NCI-H69 (cell line): ENCODE results near the gene PTPN14.
A peak's percentile ranks its signal among the peaks of the same experiment; 100 is the strongest.
"Not testable (repeated sequence)": the region's sequence is repeated elsewhere in the genome, so short reads cannot be mapped to it uniquely, and the experiment has no call there.

Experiments
- DNase-seq: peaks from one replicate; lab custom pipeline; 2025; lab: John Stamatoyannopoulos, UW

Gene PTPN14

DNA sequence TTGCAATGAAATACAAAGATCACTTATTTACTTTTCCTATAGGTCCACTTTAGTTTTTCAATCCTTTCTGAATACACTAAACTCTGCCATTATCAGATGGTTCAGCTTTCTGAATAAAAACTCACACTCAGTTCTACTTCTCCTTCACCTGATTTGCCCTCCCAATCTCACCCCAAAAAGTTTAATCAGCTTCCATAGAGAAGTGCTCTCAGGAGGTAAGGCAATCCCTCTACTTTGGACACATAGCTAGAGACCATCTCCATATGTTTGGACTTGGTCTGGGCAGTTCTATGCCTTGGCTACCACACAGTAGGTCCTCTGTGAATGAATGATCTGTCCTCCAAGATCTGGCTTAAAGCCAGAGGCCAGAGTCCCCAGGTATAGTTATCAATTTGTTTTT, 40.9 kb downstream of the PTPN14 start:
- DNase-seq, result no peak

DNA sequence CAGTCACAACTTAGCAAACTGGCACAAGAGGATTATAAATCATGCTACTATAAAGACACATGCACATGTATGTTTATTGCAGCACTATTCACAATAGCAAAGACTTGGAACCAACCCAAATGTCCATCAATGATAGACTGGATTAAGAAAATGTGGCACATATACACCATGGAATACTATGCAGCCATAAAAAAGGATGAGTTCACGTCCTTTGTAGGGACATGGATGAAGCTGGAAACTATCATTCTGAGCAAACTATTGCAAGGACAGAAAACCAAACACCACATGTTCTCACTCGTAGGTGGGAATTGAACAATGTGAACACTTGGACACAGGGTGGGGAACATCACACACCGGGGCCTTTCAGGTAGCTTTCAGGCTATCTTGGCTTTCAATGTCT, 41.8 kb downstream of the PTPN14 start:
- not testable (repeated sequence) for DNase-seq

DNA sequence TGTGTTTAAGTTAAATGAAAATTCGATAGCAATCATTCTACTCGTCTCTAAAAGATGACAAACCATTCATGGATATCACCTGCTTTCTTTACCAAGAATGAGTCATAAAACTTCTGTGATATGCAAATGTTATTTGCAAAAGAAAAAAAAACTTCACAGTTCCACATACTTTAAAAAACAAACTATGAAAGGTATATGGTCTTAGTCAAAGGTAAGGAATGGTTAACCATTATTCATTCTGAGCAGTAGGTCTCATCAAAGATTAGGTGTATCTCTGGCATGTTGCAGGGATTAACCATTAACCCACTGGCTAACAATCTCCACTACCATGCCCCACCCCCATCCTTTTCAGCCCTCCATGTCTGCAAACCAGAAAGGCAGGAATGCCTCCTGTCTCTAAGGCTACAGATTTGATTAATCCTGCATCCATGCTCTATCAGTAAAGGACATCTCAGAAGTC, 44.4 kb downstream of the PTPN14 start:
- no peak for DNase-seq

DNA sequence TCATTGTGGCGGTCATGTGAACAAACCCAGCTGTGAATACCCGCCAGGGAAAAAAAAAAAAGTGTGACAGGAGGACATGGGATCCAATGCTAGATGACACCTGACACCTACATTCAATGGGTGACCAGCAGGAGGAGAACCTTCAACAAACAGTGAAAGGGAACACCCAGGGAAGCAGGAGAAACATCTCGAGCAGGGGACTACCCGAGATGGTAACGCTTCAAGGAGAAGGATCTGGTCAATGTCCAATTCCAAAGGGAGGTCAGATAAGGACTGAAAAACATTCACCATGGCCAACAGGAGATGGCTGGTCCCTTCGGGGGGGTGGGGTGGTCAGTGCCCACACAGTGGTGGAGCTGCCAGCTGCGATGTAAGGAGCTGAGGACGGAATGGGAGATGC, 46.3 kb downstream of the PTPN14 start:
- DNase-seq, result peak; percentile 55

DNA sequence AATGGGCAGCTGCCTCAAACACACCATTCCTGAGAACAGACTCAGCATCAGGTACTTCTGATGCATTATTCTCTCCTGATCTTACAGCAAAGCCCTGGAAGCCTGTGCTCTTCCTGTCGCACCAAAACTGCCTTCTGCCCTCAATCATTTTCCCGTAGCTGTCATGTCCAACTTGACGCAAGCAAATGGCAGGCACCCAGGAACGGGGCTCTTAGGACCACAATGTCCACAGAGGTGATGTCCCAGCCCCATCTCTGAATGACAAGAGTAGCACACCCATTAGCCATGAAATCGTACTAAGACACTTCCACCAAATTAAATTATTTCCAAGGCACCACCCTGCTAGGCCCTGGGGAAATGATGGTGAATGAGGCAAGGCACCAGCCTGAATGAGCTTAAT, 47.1 kb downstream of the PTPN14 start:
- DNase-seq, result no peak

DNA sequence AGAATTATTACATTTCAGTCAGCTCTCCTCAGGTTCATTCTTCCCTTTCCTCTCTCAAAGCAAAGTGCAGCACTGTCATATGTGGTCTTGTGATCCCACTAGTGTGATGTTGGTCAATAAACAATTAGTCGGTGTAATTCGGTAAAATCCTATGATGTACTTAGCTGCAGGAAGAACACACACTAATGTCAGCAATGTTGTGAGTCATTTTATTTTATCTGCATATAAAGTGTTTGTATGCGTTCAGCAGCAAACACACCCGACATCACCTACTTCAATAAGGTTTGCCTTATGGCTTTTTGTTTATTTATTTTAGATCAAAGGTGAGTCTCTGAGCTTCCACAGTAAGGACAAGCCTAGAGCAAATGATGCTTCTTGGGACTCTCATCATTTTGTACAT, 47.8 kb downstream of the PTPN14 start:
- DNase-seq, result no peak

DNA sequence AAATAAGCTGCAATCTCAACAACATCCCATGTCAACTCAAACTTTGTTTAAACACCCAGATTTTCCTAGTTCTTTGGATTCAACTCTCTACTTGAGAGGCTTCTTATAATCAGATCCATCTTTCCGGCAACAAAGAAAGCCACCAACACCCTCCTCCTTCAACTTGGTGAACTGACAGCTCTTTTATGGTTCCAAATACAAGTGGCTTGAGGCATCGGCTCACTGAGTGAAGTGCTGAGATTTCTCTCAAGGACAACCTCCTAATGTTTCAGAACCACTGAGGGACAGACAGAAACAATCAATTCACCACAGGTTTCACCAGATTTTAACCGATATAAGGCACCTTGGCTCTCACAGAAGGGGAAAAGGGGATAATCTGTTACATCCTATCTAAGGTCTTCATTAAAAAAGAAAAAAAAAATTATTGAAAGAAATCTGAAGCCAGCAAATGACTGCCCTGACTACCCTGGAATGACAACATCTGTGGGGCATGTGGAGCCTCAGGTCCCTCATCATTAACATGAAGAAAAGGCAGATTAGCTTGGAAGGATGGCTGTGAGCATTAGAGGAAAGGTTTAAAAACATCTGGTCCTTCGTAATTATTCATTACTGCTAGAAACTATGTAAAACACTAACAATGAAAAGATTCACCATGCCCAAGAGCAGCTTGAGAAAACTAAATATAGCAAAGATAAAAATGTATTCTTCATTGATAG, 50.9 kb downstream of the PTPN14 start:
- no peak for DNase-seq

DNA sequence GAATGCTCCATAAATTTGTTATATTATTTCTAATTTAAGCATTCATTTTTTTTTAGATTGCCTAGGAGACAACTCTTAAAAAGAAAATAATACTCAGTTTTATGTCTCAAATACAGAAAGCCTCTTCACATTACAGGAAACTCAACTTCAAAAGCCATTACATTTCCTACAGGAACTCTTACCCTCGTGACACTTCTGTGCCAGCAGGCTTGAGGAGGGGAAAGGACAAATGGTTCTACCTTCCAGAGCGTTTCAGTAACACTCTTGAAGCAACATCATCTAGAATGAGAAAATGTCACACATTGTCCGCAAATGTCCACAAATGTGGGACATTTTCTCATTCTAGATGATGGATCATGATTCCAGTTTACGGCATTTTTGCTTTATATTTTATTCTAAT, 51.7 kb downstream of the PTPN14 start:
- no peak for DNase-seq

DNA sequence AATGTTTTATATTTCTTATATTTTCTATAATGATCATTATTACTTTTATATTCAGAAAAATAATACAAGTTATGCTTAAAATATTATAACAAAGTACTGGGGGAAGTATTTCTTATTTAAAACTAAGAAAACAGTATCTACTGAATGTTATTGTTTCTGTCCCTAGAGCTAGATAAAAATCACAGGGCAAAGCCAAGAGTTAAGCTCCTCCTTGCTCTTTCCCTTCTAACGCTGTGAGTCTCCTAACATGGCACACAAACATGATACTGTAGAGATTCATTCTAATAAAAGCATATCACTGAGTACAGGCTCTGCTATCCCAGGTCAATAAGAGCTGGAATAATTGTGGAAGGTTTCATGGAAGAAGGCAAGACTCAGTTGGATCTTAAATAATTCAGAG, 53.4 kb downstream of the PTPN14 start:
- no peak for DNase-seq

DNA sequence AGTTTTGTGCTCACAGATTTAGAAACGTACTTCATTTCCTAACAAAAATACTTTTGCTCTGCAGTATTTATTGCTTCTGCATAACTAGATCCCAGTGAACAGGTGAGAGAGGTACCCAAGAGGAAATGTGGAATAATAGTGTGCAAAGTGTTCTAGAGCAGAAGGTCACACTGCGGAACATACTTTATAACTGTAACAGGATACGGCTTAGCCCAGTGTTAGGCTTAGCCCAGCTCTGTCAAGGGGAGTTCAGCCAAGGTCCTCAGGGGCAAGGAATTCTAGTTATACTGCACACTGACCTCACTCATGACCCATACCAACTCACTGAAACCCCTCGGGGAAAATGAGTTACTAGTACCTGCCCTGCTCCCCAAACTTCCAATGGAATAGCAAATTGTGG, 55.3 kb downstream of the PTPN14 start:
- no peak for DNase-seq

DNA sequence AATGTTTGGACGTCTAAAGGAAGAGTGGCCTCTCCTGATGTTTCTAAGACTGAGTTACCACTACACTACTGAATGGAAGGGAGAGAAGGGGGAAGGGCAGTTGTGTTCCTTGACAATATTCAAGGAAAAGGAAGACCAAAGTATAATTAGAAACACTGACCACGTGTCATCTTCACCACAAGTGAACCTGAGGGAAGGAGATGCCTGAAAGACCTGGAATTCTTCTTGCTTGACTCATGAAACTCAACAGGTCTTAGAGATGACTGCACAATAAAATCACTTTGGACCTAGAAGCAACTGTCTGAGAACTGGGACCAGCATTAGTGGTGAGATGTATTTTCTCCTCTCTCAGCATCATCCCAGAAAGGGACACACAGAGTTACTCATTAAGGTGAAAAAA, 56.7 kb downstream of the PTPN14 start:
- DNase-seq, result no peak

DNA sequence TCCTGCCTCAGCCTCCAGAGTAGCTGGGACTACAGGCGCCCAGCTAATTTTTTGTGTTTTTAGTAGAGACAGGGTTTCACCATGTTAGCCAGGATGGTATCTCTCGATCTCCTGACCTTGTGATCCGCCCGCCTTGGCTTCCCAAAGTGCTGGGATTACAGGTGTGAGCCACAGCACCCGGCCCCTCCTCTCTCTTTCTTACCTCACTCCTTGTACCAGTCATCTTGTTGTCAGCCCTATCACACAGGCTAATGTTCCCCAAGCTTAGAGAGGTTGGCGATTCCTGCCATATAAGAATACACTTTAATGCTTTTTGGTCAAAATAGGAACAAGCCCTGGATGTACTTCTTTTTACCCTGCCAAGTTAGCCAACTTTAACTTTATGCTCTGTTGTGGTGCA, 57.2 kb downstream of the PTPN14 start:
- DNase-seq, result not testable (repeated sequence)

DNA sequence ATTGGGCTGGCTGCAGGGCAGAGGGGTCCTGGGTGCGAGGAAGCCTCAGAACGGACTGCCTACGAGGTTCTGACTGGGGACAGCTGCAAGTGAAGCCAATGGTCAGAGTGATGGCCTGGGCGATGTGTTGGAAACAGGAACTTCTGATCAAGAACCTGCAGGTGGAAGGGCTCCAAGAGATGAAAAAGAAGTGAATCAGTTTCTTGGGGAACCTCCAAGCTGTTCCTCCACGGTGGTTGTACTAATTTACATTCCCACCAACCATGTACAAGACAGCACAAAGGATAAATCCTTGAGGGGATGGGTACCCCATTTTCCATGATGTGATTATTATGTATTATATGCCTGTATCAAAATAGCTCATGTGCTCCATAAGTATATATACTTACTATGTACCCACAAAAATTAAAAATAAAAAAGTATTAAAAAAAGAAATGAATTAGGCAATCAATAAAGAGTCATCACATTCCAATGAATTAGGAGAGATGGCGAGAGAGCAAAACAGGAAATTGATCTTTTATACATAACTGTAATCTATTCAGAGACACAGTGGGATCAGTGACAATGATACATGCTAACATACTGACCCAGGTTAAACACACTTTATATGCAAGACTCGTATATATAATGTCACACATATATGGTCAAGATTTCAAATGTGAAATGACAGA, 58.1 kb downstream of the PTPN14 start:
- DNase-seq, result no peak

DNA sequence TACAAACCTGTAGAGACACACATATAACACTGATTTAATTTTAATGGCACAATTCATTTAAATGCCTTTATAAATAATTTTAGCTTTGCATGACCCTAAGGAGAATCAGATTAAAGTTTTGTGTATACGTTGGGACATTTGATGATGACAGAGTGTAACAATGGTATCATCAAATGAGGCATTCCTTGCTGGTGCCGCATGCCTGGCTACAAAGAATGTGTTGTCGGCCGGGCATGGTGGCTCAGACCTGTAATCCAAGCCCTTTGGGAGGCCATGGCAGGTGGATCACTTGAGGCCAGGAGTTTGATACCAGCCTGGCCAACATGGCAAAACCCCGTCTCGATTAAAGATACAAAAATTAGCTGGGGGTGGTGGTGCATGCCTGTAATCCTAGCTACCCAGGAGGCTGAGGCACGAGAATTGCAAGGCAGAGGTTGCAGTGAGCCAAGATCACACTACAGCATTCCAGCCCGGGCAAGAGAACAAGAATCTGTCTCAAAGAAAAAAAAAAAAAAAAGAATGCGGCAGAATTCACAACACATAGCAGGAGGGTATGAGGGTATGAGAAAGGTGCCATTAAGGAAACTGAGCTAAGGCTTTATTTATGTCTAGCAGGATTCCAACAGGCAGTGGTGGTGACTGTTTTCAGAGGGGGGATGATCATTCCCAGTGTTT, 58.9 kb downstream of the PTPN14 start:
- no peak for DNase-seq

DNA sequence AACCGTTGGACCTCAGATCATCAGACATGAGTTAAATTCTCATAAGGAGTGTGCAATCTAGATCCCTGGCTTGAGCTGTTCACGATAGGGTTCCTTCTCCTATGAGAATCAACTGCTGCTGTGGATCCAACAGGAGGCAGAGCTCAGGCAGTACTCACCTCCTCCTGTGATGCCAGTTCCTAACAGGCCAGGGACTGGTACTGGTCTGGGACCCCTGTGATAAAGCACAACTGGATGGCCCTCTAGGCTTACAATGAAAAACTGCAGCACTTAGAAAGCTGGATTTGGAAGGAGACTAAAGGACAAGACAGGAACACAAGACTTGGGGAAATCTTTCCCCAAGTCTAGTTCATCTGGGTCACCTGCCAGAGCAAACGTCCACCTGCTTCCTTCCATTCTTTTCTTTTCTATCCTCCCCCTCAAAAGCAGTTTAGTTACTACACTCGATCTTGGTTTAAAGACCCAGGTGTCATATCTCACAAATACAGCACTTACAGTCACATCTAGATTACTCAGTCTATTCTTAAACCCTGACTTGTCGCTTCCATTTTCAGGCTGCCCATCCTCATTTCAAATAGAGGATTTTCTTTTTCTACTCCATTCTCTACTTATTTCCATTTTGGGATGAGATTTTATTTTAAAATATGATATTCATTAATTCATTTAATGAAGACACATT, 59.8 kb downstream of the PTPN14 start:
- no peak for DNase-seq

DNA sequence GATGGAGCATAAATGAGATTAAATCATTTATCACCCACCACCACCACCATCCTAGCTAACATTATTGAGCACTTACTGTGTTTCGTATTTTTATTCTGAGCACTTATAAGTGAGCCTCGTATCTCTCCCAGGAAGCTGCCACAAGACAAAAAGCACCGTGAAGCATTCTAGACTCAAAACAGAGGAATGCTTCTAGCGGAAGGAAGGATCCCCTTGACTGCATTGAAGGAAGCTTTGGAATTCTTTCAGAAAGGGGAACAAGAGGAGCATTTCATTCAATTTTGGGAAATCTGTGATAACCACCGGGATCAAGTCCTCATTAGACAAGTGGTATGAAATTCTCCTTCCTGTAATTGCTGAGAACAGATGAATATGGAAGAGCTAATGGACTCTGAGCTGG, 66.3 kb downstream of the PTPN14 start:
- DNase-seq, result no peak

DNA sequence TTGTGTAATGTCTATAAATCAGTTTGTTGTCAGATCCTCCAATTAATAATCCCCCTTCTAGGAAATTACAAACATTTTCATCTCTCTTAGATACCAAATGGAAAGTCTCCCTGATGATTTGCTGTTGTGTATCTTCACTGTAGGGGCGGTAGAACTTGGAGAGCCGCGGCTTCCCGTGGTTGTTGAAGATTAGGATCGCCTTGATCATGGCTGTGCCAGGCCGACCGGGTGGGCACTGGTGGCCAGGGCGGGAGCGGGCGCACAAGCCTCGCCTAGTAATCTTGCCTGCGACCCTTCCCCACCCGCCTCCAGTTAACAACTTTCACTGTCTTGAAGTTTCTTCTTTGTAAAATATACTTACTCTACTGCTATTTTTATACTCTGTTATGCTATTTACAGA, 68.2 kb downstream of the PTPN14 start:
- not testable (repeated sequence) for DNase-seq

DNA sequence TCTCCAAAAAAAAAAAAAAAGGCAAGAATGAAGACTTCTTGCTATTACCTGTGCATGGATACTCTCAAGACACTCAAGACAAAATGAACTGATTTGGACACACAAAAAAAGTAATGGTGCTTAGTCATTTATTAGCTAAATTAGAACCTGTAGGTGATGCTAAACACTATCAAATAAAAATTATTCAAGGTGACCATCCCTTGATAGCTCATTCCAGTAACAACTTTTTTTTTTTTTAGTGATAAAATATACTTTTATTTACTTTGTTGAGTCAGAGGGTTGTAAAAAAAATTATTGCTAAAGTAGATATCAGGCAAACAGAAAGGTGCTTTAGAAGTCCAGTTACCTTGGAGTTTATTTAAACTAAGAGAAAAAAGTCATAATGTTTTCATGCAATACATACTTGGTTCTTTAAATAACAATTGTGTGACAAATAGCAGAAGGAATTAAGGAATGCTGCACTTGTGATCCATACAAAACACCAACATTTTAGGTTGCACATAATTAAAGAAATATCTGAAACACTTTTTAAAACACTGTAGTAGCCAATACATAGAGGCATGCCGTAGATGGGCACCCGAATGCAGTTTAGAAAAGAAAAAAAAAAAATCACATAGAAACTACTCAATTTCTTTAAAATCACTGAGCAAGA, 69.3 kb downstream of the PTPN14 start:
- not testable (repeated sequence) for DNase-seq

DNA sequence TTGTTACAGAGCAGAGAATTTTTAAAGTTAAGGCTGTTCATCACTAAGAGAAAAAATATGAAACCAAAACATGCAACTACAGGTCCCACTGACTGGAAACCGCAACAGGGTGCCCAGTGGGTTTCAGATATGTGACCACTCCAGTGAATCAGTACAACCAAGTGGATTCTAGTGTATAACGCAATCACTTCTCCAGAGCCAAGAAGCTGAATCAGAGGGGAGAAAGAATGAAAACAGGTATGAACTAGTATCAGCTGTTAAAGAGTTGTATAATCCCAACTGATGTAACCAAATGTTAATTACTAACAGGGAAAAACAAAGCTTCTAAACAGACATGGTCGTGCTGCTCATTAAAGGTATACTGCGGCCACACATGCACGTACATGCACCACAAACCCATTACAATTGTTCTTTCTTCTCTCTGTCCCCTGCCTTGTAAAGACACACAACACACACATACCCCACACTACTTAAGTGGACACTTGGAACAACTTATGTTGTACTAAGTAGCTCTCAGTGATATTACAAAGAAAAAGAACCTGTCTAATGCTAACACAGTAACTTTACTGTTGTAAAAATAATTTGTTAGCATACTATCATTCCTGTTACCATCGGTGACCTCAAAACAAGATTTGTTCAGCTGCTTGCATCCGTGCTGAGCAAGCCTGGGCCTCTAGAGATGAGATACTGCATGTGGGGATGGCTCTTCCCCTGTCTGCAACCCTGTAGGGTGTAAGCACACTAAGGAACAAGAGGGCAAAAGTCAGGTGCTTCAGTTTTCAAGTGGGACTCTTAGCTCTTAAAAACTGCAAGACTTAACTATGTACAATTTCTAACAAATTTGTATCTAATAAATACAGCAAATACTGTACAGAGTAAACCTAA, 74.2 kb downstream of the PTPN14 start:
- no peak for DNase-seq

DNA sequence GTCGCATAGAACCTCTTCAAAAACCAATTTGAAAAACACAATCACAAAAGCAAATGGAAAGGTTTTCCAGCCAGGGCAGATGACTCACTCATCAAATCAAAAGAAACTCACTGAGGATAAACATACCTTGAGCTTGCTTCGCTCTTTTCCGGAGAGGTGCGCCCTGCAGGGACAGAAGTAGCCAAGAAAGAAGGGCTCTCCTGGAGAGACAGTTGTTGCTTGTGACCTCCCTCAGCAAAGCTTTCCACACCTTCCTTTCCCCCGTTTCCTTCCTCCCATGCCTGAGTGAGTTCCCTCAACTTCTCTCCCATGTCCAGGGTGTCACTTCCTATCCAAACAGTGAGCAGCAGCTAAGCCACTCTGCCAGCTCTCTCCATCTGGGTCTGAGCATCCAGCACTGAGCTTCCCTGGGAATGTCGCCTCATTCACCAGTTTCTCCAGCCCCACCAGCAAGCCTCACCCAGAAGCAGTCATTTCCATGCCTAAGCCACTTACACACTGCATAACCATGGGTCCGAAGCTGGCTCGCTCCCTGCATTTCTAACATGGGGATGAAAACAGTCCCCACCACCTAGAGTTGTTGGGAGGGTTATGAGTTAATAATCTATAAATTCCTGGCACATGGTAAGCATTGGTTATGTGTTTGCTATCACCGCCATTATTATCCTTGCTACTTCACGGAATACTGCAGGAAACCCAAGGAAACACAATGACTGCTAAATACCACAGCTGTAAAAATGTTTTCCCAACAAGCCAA, 75.0 kb downstream of the PTPN14 start:
- DNase-seq, result no peak
